ENCODE data around the gene PHACTR1. TPM values are rescaled to one million over a fixed set of nuclear protein-coding genes. Genes with fewer than 3 reads are reported as not detected.

The PHACTR1 gene
- total RNA-seq, 1 experiment from 2014 or later = 0.21 TPM

DNA sequence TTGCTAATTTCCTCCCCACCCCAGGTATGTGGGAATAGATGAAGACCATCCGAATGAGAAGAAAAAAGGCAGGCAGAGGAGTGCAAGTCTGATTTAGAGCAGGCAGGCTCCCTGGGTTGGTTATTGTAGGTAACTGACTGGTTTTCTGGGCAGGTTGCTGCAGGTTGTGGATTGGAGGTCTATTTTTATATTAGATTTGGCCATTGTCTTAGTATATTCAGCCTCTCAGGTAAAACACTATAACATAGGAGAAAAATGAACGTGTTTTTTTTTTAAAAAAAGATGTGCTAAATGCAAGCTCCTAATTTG, 612.3 kb downstream of the PHACTR1 start:
- H3K9me3 Mint-ChIP-seq (ENCODE audit: low read depth, unreplicated experiment) = no peaks in the 10 kb centered on the region

DNA sequence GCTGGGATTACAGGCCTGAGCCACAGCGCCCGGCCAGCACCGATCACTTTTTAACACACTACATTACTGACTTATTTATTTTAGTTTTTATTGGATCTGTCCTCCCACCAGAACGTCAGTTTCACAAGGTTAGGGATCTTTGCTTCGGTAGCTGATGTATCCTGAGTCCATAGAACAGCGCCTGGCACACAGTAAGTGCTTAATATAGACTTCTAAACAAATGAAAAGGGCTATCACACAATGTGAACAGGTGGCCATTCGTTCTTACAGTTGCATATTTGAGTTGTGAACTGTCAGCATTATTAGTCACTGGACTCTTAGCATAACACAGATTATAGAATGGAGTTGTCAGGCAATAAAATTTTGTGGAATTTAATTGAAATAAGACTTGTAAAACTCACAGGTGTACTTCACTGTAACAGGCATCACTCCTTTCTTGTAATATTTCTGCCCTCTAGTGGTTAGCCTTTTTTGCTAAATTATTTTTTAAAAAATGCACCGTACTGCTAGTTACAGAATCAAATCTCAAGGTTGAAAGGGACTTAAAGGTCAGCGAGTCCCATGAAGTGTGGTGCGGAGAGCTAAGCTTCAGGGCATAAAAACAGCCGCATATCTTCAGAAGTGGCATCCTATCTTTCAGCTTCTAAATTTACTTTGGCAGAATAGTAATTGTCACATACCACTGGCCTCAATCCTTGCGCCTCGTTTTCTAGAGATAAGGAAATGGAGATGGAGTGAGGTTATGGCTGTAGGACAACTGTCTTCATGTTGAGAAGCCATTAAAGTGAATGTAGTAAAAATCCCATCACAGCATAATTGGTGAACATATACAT, 615.2 kb downstream of the PHACTR1 start:
- Mint-ChIP-seq H3K9me3 (ENCODE audit: low read depth, unreplicated experiment) (no peaks in the 10 kb centered on the region), H3K4me1 (ENCODE audit: low read depth, unreplicated experiment) (peaks cover 10% of the 10 kb centered on the region), H3K27ac (ENCODE audit: unreplicated experiment) (no peak overlapping the region), H3K27me3 (ENCODE audit: unreplicated experiment) (no peaks in the 10 kb centered on the region), H3K4me3 (ENCODE audit: low read depth, unreplicated experiment) (no peak overlapping the region), H3K36me3 (ENCODE audit: insufficient read depth, unreplicated experiment) (peaks cover 15% of the 10 kb centered on the region)
- DNase-seq = no peak
- intact Hi-C loops (cut with micrococcal nuclease; ENCODE audit: unreplicated experiment) = loop anchor here (5.0 to 10.0 kb wide), 2 partner anchors 107 to 419 kb away; no protein-coding TSS in a partner anchor
- BruUV-seq (replicated peaks) = no TSS peak
- TF ChIP-seq, protein P1, sequence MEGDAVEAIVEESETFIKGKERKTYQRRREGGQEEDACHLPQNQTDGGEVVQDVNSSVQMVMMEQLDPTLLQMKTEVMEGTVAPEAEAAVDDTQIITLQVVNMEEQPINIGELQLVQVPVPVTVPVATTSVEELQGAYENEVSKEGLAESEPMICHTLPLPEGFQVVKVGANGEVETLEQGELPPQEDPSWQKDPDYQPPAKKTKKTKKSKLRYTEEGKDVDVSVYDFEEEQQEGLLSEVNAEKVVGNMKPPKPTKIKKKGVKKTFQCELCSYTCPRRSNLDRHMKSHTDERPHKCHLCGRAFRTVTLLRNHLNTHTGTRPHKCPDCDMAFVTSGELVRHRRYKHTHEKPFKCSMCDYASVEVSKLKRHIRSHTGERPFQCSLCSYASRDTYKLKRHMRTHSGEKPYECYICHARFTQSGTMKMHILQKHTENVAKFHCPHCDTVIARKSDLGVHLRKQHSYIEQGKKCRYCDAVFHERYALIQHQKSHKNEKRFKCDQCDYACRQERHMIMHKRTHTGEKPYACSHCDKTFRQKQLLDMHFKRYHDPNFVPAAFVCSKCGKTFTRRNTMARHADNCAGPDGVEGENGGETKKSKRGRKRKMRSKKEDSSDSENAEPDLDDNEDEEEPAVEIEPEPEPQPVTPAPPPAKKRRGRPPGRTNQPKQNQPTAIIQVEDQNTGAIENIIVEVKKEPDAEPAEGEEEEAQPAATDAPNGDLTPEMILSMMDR (IDR thresholded peaks at IDR 0.05; ENCODE audit: unreplicated experiment) = no peak
- CTCF ChIA-PET = no interaction called here

More for the DNA sequence above, 612.3 kb downstream of the PHACTR1 start:
- H3K27me3 Mint-ChIP-seq (ENCODE audit: unreplicated experiment) = no peaks in the 10 kb centered on the region
- TSS peak; percentile 97 for BruUV-seq (replicated peaks)
- TF ChIP-seq, protein P1 (IDR thresholded peaks at IDR 0.05; ENCODE audit: unreplicated experiment) = no peak
- H3K4me1 Mint-ChIP-seq (ENCODE audit: low read depth, unreplicated experiment) = no peaks in the 10 kb centered on the region
- peaks cover 15% of the 10 kb centered on the region for H3K36me3 Mint-ChIP-seq (ENCODE audit: insufficient read depth, unreplicated experiment)
- DNase-seq = no peak
- intact Hi-C loops (cut with micrococcal nuclease; ENCODE audit: unreplicated experiment) = loop anchor here (2.0 kb wide), 1 partner anchor 134 kb away; no protein-coding TSS in a partner anchor
- CTCF ChIA-PET = interaction anchor here (0.6 to 1.9 kb wide), 4 partner anchors 55 to 246 kb away, joined by 4 to 6 read pairs (median 4); partner anchors contain the start of gene SIRT5
- peak overlapping the region; percentile 71 for H3K27ac Mint-ChIP-seq (ENCODE audit: unreplicated experiment)
- H3K4me3 Mint-ChIP-seq (ENCODE audit: low read depth, unreplicated experiment) = peak overlapping the region; percentile 77

DNA sequence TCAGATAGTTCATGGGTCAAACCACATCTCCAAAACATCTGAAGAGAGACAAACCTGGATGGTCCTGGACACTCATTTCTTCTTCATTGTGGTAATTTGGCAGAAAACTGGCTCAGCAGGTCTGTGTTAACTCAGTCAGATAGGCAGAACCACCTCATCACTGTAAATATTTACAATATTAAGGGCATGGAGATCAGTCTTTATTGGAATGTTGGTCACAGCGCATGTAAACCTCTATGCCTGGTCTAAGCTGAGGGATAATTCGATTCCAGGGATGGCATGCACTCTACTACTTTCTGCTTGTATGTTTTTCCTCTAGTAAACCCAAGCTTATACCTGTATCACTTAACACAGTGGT, 615.8 kb downstream of the PHACTR1 start:
- no peaks in the 10 kb centered on the region for H3K27me3 Mint-ChIP-seq (ENCODE audit: unreplicated experiment)
- H3K9me3 Mint-ChIP-seq (ENCODE audit: low read depth, unreplicated experiment) = no peaks in the 10 kb centered on the region
- TF ChIP-seq, protein P1 (IDR thresholded peaks at IDR 0.05; ENCODE audit: unreplicated experiment) = no peak
- peaks cover 15% of the 10 kb centered on the region for H3K36me3 Mint-ChIP-seq (ENCODE audit: insufficient read depth, unreplicated experiment)
- CTCF ChIA-PET = no interaction called here
- intact Hi-C loops (cut with micrococcal nuclease; ENCODE audit: unreplicated experiment) = loop anchor here (5.0 to 10.0 kb wide), 2 partner anchors 108 to 420 kb away; no protein-coding TSS in a partner anchor
- no TSS peak for BruUV-seq (replicated peaks)
- peaks cover 10% of the 10 kb centered on the region for H3K4me1 Mint-ChIP-seq (ENCODE audit: low read depth, unreplicated experiment)
- no peak overlapping the region for H3K4me3 Mint-ChIP-seq (ENCODE audit: low read depth, unreplicated experiment)
- DNase-seq = no peak
- H3K27ac Mint-ChIP-seq (ENCODE audit: unreplicated experiment) = no peak overlapping the region

DNA sequence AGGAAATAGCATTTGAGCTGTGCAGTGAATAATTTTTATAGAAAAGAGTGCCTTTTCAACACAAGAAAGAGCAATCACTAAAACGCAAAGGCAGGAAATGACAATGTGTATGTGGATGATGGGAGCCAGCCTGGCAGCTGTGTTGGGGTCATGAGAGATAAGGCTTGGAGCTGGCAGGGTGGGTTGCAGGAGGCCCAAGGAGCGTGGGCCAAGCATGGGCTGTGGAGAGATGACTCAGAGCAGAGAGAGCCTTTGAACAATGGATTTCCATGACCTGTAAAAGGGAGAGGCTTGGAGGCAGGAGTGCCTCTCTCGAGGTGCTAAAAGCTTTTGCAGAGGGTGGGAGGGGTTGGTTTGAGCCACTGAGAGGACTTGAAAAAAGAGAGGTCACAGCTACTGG, 618.4 kb downstream of the PHACTR1 start:
- Mint-ChIP-seq H3K9me3 (ENCODE audit: low read depth, unreplicated experiment) (no peaks in the 10 kb centered on the region), H3K4me3 (ENCODE audit: low read depth, unreplicated experiment) (no peak overlapping the region)

More for the DNA sequence above, 618.4 kb downstream of the PHACTR1 start:
- no peak for DNase-seq
- peaks cover 10% of the 10 kb centered on the region for H3K4me1 Mint-ChIP-seq (ENCODE audit: low read depth, unreplicated experiment)
- no TSS peak for BruUV-seq (replicated peaks)
- no peak overlapping the region for H3K27ac Mint-ChIP-seq (ENCODE audit: unreplicated experiment)
- no peaks in the 10 kb centered on the region for H3K27me3 Mint-ChIP-seq (ENCODE audit: unreplicated experiment)
- TF ChIP-seq, protein P1 (IDR thresholded peaks at IDR 0.05; ENCODE audit: unreplicated experiment) = no peak
- CTCF ChIA-PET = no interaction called here
- intact Hi-C loops (cut with micrococcal nuclease; ENCODE audit: unreplicated experiment) = loop anchor here (5.0 to 10.0 kb wide), 2 partner anchors 110 to 423 kb away; no protein-coding TSS in a partner anchor
- no peaks in the 10 kb centered on the region for H3K36me3 Mint-ChIP-seq (ENCODE audit: insufficient read depth, unreplicated experiment)

All from Calu3 (cell line).